HFFc6 (cell line): ENCODE measurements around the gene PKDREJ. TPM values are rescaled to one million over a fixed set of nuclear protein-coding genes. Genes with fewer than 3 reads are reported as not detected.
"Not testable (repeated sequence)": the region's sequence is repeated elsewhere in the genome, so short reads cannot be mapped to it uniquely, and the experiment has no call there.

ENCODE experiments used
- DNase-seq: peaks from one replicate; pipeline ENCODE4 v3.0.0-alpha.2; 2018
- H3K27ac Mint-ChIP-seq: 2 replicates; pipeline ENCODE4 v1.8.0; 2020; ENCODE audit warnings: mild to moderate bottlenecking, mixed read lengths
- H3K27me3 Mint-ChIP-seq: 2 replicates; pipeline ENCODE4 v1.8.0; 2021; ENCODE audit warnings: mild to moderate bottlenecking, moderate library complexity, mixed read lengths; ENCODE audit not compliant: insufficient read depth
- H3K36me3 Mint-ChIP-seq: 2 replicates; pipeline ENCODE4 v1.8.0; 2021; ENCODE audit warnings: low read depth, mixed read lengths
- H3K4me1 Mint-ChIP-seq: 2 replicates; pipeline ENCODE4 v1.8.0; 2020; ENCODE audit warnings: low read depth, mixed read lengths
- H3K4me3 Mint-ChIP-seq: 2 replicates; pipeline ENCODE4 v1.8.0; 2020; ENCODE audit warnings: mild to moderate bottlenecking, moderate library complexity, mixed read lengths
- H3K9me3 Mint-ChIP-seq: 2 replicates; pipeline ENCODE4 v1.8.0; 2020; ENCODE audit warnings: mild to moderate bottlenecking, mixed read lengths
- total RNA-seq, 6 experiments: library from RNA; stranded (reverse); fragmentation: NEBNext Ultra II Directional; extraction: Animal tissue kit (Norgen Biotek cat#: 25700); gene quantifications; 2 replicates in 1 of 6; 3 replicates in 5 of 6; pipeline ENCODE4 v1.2.3, GENCODE V29; 2021
- TF ChIP-seq, protein P1 (sequence below): fragments of 200-600 bp; sonication (generic); IDR thresholded peaks from 2 replicates; pipeline ENCODE4 v1.5.0; 2021; ENCODE audit warnings: antibody characterized with exemption, mild to moderate bottlenecking

Gene PKDREJ
- total RNA-seq, 6 experiments from 2014 or later, result not detected

DNA sequence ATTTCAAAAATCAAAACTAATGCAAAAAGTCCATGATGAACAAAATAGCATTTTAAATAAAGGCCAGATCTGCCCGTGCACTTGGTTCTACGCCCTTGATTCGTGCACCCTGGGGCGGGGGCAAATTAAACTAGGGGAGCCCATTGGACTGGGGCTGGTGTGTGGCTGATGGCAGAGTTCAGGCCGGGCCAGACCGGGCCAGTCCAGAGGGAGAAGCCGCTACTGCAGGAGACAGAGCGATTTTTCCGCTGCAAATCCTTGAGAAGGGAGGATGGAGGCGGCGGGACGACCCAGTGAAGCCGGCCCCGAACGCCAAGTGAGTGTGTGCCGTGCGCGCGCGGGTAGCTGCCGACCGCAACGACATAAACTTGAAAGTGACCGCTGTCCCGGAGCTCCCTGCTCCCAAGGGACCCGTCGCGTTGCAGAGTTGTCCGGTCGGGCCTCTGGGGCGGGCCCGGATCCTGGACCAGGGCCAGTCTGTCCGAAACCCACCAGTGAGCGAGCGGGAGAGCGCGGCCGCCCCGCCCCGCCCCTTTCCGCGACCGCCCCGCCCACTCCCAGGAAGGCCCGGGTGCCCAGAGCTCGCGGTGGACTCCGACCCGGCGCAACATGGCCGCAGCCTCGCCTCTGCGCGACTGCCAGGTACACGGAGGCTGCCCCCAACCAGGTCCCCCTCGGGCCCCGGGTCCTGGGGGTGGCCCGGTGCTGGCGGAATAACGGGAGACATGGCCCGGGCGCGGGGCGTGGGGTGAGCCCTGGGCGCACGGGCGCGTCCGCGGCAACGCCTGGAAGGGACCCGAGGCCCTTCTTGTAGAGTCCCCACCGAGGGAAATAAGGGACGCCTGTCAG is 4.5 kb upstream of the PKDREJ start, which contains the start of gene TTC38:
Gene TTC38, plus strand, starts transcription at position 578 of the 849 bp plus-strand sequence. Its CDS starts 32 bp downstream, at position 610.
- Mint-ChIP-seq H3K4me3 (peak within 1 kb of the TSS; percentile 92), H3K4me1 (peaks cover 30% of the 10 kb centered on the region), H3K9me3 (peaks cover 25% of the 10 kb centered on the region), H3K27ac (peak within 1 kb of the TSS; percentile 72), H3K36me3 (peaks cover 11% of the 10 kb centered on the region; the same call in 1 of the 2 replicates), H3K27me3 (peaks cover 2% of the 10 kb centered on the region; the same call in 1 of the 2 replicates)
- TF ChIP-seq, protein P1, sequence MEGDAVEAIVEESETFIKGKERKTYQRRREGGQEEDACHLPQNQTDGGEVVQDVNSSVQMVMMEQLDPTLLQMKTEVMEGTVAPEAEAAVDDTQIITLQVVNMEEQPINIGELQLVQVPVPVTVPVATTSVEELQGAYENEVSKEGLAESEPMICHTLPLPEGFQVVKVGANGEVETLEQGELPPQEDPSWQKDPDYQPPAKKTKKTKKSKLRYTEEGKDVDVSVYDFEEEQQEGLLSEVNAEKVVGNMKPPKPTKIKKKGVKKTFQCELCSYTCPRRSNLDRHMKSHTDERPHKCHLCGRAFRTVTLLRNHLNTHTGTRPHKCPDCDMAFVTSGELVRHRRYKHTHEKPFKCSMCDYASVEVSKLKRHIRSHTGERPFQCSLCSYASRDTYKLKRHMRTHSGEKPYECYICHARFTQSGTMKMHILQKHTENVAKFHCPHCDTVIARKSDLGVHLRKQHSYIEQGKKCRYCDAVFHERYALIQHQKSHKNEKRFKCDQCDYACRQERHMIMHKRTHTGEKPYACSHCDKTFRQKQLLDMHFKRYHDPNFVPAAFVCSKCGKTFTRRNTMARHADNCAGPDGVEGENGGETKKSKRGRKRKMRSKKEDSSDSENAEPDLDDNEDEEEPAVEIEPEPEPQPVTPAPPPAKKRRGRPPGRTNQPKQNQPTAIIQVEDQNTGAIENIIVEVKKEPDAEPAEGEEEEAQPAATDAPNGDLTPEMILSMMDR, result no peak
- DNase-seq, result peak; percentile 72

GRCh38 chr22:46265627-46266026 is 2.5 kb upstream of the PKDREJ start:
- not testable (repeated sequence) for H3K27me3 Mint-ChIP-seq, H3K4me3 Mint-ChIP-seq, DNase-seq, H3K27ac Mint-ChIP-seq
- Mint-ChIP-seq H3K4me1 (peaks cover 30% of the 10 kb centered on the region), H3K9me3 (peaks cover 29% of the 10 kb centered on the region), H3K36me3 (peaks cover 19% of the 10 kb centered on the region; the same call in 1 of the 2 replicates)

- Mint-ChIP-seq H3K27me3 (peaks cover 15% of the 10 kb centered on the region), H3K36me3 (peaks cover 19% of the 10 kb centered on the region; the same call in 1 of the 2 replicates), H3K4me1 (peaks cover 22% of the 10 kb centered on the region), H3K9me3 (peaks cover 29% of the 10 kb centered on the region)
- H3K27ac Mint-ChIP-seq, H3K4me3 Mint-ChIP-seq, DNase-seq: not testable (repeated sequence)
Measured at GRCh38 chr22:46264520-46264919, 1.4 kb upstream of the PKDREJ start.

DNA sequence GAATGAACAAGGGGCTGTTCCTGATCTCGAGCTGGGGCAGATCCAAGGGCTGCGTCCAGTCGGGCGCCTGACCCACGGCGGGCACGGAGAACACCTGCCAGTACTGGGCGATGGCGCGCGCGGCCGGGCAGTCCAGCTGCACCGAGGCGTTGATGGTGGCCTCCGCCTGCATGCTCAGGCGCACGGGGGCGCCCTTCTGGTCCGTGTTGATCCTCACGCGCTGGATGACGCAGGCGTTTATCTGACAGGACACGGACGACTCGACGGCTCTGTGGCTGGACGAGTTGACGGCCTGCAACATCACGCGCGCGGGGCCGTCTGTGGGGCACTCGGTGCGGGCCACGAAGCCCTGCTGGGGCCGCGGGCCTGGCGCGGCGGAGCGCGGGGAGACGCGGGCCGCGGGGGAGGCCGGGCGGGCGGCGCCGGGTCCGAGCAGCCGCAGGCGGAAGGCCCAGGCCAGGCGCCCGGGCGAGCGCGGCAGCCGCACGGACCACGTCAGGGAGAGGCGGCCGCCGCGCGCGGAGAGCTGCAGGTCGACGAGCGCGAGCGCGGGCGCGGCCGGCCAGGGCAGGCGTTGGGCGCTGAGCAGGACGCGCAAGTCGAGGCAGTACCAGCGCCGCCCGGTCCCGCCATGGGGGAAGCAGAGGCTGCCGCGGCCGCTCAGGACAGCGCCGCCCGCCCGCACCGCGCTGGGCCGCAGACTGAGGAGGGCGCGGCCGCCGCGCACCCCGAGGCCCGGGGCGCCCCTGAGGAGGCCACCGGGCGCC is 511 bp downstream of the PKDREJ start:
- H3K4me3 Mint-ChIP-seq, result no peak overlapping the region
- H3K4me1 Mint-ChIP-seq, result peaks cover 11% of the 10 kb centered on the region
- H3K27me3 Mint-ChIP-seq, result peaks cover 28% of the 10 kb centered on the region
- TF ChIP-seq, protein P1, result peak; percentile 33
- H3K27ac Mint-ChIP-seq, result no peak overlapping the region
- peaks cover 34% of the 10 kb centered on the region for H3K9me3 Mint-ChIP-seq
- peaks cover 19% of the 10 kb centered on the region; the same call in 1 of the 2 replicates for H3K36me3 Mint-ChIP-seq
- DNase-seq, result no peak

- H3K4me1 Mint-ChIP-seq, result peaks cover 16% of the 10 kb centered on the region
- DNase-seq, result no peak
- TF ChIP-seq, protein P1, result no peak
- no peak overlapping the region for H3K27ac Mint-ChIP-seq
- peaks cover 20% of the 10 kb centered on the region for H3K9me3 Mint-ChIP-seq
- H3K27me3 Mint-ChIP-seq, result peaks cover 29% of the 10 kb centered on the region
- peaks cover 9% of the 10 kb centered on the region; the same call in 1 of the 2 replicates for H3K36me3 Mint-ChIP-seq
- H3K4me3 Mint-ChIP-seq, result no peak overlapping the region
Measured at GRCh38 chr22:46260038-46260437, 3.1 kb downstream of the PKDREJ start.

DNA sequence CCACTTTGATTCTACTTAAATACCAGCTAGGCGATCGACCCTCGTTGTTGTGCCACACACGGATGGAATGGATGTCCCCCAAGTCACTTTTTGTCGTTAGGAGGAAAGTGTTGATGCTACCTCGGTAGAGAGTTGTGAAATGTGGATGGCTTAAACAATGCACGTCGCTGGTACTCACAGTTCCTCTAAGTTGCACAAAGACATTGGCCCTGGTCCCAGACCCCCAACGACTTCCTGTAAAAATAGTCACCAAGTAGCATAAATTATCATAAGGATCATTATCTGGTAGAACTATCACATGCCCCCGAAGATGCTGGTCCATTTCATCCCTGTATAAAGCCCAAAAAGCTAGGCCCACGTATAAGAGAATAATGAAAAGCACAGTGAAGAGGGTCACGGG is 3.8 kb downstream of the PKDREJ start:
- DNase-seq, result no peak
- Mint-ChIP-seq H3K27me3 (peaks cover 29% of the 10 kb centered on the region), H3K4me3 (no peak overlapping the region), H3K36me3 (peaks cover 9% of the 10 kb centered on the region; the same call in 1 of the 2 replicates), H3K27ac (no peak overlapping the region), H3K9me3 (peaks cover 16% of the 10 kb centered on the region), H3K4me1 (peaks cover 19% of the 10 kb centered on the region)
- TF ChIP-seq, protein P1, result no peak
